HepG2 (cell line): ENCODE data around the gene MCAM. TPM values are rescaled to one million over a fixed set of nuclear protein-coding genes. Genes with fewer than 3 reads are reported as not detected.

ENCODE experiments used
- FOXK2 ChIP-seq: fragments of 450-650 bp; IDR thresholded peaks from 2 replicates; pipeline ENCODE4 v1.6.1; 2016
- HHEX ChIP-seq: IDR thresholded peaks from 2 replicates; pipeline ENCODE4 v1.6.1; 2016; ENCODE audit warnings: control low read depth
- SMARCC2 ChIP-seq: fragments of 450-650 bp; IDR thresholded peaks from 2 replicates; pipeline ENCODE4 v1.6.1; 2017; ENCODE audit warnings: antibody characterized with exemption, mild to moderate bottlenecking
- SP2 ChIP-seq: sonication (generic); formaldehyde crosslinking; IDR thresholded peaks from 2 replicates; pipeline ENCODE4 v1.5.1; 2020; ENCODE audit warnings: mild to moderate bottlenecking, missing genetic modification reagents
- U2AF2 ChIP-seq: fragments of 200-400 bp; formaldehyde crosslinking; IDR thresholded peaks from 2 replicates; pipeline ENCODE4 v1.6.1; 2017; ENCODE audit warnings: low read depth, mild to moderate bottlenecking, low read length
- YEATS4 ChIP-seq: sonication (generic); formaldehyde crosslinking; IDR thresholded peaks from 2 replicates; pipeline ENCODE4 v1.4.0; 2020; ENCODE audit warnings: missing genetic modification reagents, borderline replicate concordance
- ZNF329 ChIP-seq: sonication (generic); formaldehyde crosslinking; IDR thresholded peaks from 2 replicates; pipeline ENCODE4 v1.9.0; 2021; ENCODE audit warnings: low read depth, mild to moderate bottlenecking, missing genetic modification reagents
- ZNF44 ChIP-seq: sonication (generic); formaldehyde crosslinking; IDR thresholded peaks from 2 replicates; pipeline ENCODE4 v1.5.1; 2020; ENCODE audit warnings: mild to moderate bottlenecking, missing genetic modification reagents
- ZNF678 ChIP-seq: sonication (generic); formaldehyde crosslinking; IDR thresholded peaks from 2 replicates; pipeline ENCODE4 v1.4.0; 2020; ENCODE audit warnings: mild to moderate bottlenecking, missing genetic modification reagents
- polyA plus RNA-seq, 8 experiments: library from polyadenylated mRNA; depleted of rRNA in 3 of 8; stranded (reverse) in 7 of 8; unstranded in 1 of 8; fragments of >200 nt; fragmentation: Illumina TruSeq in 4 of 8; extraction: Trizol in 4 of 8; gene quantifications; 2 replicates each; pipeline versions ENCODE4 v1.2.1 to v1.2.3, GENCODE V29; 2011 to 2016; ENCODE audit warnings: low read depth in 4 of 8, missing spikeins in 1 of 8, mixed read lengths in 1 of 8; ENCODE audit not compliant: insufficient read depth in 1 of 8
- total RNA-seq, 5 experiments: library from RNA; depleted of rRNA; stranded (reverse); fragments of >200 nt; fragmentation: Illumina TruSeq; extraction: Trizol; gene quantifications; 2 replicates each; pipeline ENCODE4 v1.2.3, GENCODE V29; 2016; ENCODE audit warnings: low read depth in 1 of 5
- TF ChIP-seq, protein P1 (sequence below): sonication (generic); formaldehyde crosslinking; IDR thresholded peaks from 2 replicates; pipeline ENCODE4 v1.5.1; 2020; ENCODE audit warnings: missing genetic modification reagents, mild to moderate bottlenecking, borderline replicate concordance
- TF ChIP-seq, protein P2 (sequence below): sonication (generic); formaldehyde crosslinking; IDR thresholded peaks from 2 replicates; pipeline ENCODE4 v1.4.0; 2020; ENCODE audit warnings: missing genetic modification reagents
- TF ChIP-seq, protein P3 (sequence below): sonication (generic); formaldehyde crosslinking; IDR thresholded peaks from 2 replicates; pipeline ENCODE4 v1.4.0; 2020; ENCODE audit warnings: mild to moderate bottlenecking, missing genetic modification reagents
- TF ChIP-seq, protein P4 (sequence below): sonication (generic); formaldehyde crosslinking; IDR thresholded peaks from 2 replicates; pipeline ENCODE4 v1.9.0; 2021; ENCODE audit warnings: mild to moderate bottlenecking, missing genetic modification reagents
- TF ChIP-seq, protein P5 (sequence below), 2 experiments: sonication (generic) in 1 of 2; formaldehyde crosslinking in 1 of 2; IDR thresholded peaks; 2 replicates each; pipeline versions ENCODE4 v1.4.0 to v1.6.1; 2018 to 2020; ENCODE audit warnings: missing genetic modification reagents in 2 of 2, borderline replicate concordance in 1 of 2, low read depth in 1 of 2, mild to moderate bottlenecking in 1 of 2, missing biosample characterization in 1 of 2

The MCAM gene
- total and polyA plus RNA-seq, 2 of the 13 experiments (the other 11 are each of a cell fraction or from before 2014, with no cell fraction given): 12.1 to 15.2 TPM

DNA sequence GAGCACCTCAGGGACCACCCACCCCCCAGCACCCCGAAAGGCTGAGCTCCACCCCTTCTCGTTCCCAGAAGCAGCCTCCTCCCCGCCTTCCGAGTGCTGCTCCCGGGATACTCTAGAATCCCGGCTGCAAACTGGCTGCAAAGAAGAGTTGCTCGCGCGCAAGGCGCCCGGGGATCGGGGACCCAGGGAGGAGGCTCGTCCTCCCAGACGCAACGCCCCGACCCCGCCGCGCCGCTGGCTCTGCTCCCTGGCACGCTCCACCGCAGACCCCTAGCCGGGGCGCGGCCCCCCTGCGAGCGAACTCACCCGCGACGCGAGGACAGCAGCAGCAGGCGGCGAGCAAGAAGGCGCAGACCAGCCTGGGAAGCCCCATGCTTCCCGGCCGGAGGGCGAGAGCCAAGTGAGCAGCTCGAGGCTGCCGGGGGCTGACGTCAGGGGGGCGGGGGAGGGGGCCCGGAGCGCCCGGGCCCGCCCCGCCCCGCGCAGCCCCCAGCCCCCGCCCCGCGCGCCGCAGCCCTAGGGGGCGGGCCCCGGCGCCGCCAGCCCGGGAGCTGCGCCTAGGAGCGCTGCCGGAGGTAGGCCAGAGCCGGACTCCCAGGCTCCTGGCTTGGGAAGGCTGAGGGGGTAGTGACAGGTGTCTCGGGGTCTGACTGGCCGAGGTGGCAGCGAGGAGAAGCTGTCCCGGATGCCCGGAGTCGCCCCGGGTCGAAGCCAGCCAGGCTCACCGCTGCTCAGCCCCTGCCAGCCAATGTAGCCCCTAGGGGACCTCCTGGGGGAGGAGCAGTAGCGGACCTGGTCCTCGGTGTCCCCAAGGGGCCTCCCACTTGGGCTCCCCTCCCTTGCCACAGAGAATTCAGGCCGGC, at the start of gene MCAM (continued):
- TF ChIP-seq, protein P1, sequence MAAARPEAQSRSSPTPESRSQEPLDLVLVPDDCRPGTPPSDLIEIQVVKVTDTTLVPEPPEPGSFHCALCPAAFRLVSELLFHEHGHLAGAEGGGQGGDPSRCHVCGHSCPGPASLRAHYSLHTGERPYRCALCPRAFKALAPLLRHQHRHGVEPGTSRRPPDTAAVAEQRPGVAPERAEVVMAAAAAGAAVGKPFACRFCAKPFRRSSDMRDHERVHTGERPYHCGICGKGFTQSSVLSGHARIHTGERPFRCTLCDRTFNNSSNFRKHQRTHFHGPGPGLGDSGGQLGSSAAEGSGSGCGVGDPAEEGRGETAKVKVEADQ (CRISPR knock-in tag): 0 out of 2 replicates have a peak, but pooled peaks have one; percentile 61
- TF ChIP-seq FOXK2 (no peak), YEATS4 (CRISPR knock-in tag) (no peak; the same call in 1 of the 2 replicates), U2AF2 (no peak), ZNF44 (CRISPR knock-in tag) (no peak), ZNF329 (CRISPR knock-in tag) (no peak), SMARCC2 (no peak), HHEX (CRISPR knock-in tag) (no peak), ZNF678 (CRISPR knock-in tag) (no peak), SP2 (CRISPR knock-in tag) (no peak)
- TF ChIP-seq, protein P2, sequence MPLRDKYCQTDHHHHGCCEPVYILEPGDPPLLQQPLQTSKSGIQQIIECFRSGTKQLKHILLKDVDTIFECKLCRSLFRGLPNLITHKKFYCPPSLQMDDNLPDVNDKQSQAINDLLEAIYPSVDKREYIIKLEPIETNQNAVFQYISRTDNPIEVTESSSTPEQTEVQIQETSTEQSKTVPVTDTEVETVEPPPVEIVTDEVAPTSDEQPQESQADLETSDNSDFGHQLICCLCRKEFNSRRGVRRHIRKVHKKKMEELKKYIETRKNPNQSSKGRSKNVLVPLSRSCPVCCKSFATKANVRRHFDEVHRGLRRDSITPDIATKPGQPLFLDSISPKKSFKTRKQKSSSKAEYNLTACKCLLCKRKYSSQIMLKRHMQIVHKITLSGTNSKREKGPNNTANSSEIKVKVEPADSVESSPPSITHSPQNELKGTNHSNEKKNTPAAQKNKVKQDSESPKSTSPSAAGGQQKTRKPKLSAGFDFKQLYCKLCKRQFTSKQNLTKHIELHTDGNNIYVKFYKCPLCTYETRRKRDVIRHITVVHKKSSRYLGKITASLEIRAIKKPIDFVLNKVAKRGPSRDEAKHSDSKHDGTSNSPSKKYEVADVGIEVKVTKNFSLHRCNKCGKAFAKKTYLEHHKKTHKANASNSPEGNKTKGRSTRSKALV: peak; percentile 74; the same call in 1 of the 2 replicates
- TF ChIP-seq, protein P3, sequence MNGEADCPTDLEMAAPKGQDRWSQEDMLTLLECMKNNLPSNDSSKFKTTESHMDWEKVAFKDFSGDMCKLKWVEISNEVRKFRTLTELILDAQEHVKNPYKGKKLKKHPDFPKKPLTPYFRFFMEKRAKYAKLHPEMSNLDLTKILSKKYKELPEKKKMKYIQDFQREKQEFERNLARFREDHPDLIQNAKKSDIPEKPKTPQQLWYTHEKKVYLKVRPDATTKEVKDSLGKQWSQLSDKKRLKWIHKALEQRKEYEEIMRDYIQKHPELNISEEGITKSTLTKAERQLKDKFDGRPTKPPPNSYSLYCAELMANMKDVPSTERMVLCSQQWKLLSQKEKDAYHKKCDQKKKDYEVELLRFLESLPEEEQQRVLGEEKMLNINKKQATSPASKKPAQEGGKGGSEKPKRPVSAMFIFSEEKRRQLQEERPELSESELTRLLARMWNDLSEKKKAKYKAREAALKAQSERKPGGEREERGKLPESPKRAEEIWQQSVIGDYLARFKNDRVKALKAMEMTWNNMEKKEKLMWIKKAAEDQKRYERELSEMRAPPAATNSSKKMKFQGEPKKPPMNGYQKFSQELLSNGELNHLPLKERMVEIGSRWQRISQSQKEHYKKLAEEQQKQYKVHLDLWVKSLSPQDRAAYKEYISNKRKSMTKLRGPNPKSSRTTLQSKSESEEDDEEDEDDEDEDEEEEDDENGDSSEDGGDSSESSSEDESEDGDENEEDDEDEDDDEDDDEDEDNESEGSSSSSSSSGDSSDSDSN (CRISPR knock-in tag): 0 out of 2 replicates have a peak, but pooled peaks have one; percentile 58
- TF ChIP-seq, protein P4, sequence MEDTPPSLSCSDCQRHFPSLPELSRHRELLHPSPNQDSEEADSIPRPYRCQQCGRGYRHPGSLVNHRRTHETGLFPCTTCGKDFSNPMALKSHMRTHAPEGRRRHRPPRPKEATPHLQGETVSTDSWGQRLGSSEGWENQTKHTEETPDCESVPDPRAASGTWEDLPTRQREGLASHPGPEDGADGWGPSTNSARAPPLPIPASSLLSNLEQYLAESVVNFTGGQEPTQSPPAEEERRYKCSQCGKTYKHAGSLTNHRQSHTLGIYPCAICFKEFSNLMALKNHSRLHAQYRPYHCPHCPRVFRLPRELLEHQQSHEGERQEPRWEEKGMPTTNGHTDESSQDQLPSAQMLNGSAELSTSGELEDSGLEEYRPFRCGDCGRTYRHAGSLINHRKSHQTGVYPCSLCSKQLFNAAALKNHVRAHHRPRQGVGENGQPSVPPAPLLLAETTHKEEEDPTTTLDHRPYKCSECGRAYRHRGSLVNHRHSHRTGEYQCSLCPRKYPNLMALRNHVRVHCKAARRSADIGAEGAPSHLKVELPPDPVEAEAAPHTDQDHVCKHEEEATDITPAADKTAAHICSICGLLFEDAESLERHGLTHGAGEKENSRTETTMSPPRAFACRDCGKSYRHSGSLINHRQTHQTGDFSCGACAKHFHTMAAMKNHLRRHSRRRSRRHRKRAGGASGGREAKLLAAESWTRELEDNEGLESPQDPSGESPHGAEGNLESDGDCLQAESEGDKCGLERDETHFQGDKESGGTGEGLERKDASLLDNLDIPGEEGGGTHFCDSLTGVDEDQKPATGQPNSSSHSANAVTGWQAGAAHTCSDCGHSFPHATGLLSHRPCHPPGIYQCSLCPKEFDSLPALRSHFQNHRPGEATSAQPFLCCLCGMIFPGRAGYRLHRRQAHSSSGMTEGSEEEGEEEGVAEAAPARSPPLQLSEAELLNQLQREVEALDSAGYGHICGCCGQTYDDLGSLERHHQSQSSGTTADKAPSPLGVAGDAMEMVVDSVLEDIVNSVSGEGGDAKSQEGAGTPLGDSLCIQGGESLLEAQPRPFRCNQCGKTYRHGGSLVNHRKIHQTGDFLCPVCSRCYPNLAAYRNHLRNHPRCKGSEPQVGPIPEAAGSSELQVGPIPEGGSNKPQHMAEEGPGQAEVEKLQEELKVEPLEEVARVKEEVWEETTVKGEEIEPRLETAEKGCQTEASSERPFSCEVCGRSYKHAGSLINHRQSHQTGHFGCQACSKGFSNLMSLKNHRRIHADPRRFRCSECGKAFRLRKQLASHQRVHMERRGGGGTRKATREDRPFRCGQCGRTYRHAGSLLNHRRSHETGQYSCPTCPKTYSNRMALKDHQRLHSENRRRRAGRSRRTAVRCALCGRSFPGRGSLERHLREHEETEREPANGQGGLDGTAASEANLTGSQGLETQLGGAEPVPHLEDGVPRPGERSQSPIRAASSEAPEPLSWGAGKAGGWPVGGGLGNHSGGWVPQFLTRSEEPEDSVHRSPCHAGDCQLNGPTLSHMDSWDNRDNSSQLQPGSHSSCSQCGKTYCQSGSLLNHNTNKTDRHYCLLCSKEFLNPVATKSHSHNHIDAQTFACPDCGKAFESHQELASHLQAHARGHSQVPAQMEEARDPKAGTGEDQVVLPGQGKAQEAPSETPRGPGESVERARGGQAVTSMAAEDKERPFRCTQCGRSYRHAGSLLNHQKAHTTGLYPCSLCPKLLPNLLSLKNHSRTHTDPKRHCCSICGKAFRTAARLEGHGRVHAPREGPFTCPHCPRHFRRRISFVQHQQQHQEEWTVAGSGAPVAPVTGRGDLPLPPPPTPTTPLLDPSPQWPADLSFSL (CRISPR knock-in tag): no peak
- TF ChIP-seq, protein P5, sequence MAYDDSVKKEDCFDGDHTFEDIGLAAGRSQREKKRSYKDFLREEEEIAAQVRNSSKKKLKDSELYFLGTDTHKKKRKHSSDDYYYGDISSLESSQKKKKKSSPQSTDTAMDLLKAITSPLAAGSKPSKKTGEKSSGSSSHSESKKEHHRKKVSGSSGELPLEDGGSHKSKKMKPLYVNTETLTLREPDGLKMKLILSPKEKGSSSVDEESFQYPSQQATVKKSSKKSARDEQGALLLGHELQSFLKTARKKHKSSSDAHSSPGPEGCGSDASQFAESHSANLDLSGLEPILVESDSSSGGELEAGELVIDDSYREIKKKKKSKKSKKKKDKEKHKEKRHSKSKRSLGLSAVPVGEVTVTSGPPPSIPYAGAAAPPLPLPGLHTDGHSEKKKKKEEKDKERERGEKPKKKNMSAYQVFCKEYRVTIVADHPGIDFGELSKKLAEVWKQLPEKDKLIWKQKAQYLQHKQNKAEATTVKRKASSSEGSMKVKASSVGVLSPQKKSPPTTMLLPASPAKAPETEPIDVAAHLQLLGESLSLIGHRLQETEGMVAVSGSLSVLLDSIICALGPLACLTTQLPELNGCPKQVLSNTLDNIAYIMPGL (CRISPR knock-in tag; IDR thresholded peaks at IDR 0.05; ENCODE audit: borderline replicate concordance in 1 of 2, low read depth in 1 of 2): no peak; a peak in 1 of 4 replicates
